ENCODE measurements around the gene STX10. TPM values are rescaled to one million over a fixed set of nuclear protein-coding genes. Genes with fewer than 3 reads are reported as not detected.
A peak's percentile ranks its signal among the peaks of the same experiment; 100 is the strongest.

Gene STX10
- total and polyA plus RNA-seq, 9 of the 15 experiments (the other 6 are each of a cell fraction or from before 2014, with no cell fraction given): 0.51 to 66.3 (median 31.0) TPM

DNA sequence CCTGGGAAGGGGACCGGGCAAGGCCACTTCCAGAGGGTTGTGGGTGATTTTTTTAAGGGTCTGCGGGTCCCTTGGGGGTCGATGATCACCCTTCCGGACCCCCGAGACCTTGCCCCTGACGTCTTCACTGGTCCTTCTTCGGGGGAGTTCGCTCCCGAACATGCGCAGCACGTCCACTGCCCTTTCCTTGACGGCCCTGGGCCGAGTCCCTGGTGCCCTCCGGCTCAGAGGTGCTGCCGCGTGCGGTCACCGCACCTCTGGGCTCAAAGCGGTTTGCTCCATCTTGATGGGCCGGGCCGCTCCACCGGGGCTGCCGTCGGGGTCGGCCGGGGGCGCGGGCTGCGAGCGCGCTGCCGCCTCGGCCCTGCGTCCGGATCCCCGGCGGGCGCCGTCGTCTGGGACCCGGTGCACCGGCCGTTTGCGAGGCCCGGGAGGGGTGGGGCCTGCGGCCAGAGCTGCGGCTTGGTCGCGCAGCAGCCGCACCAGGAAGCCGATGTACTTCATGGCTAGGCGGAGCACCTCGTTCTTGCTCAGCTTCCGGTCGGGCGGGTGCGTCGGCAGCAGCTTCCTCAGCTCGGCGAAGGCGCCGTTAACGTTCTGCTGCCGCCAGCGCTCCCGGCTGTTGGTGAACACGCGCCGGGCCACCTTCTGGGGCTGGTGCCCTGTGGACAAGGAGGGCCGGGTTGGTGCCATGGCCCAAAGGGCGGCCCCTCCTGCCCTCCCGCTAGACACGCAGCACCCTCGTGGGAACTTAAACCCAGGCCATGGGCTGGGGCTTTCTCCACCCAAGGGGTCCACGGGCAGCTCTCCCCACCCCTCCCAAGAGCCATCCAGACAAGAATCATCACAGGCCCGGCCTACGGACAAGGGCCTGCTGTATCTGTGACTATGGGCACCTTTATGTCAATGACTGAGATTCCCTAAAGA, 50.8 kb downstream of the STX10 start (continued):
- TF ChIP-seq, protein P1, sequence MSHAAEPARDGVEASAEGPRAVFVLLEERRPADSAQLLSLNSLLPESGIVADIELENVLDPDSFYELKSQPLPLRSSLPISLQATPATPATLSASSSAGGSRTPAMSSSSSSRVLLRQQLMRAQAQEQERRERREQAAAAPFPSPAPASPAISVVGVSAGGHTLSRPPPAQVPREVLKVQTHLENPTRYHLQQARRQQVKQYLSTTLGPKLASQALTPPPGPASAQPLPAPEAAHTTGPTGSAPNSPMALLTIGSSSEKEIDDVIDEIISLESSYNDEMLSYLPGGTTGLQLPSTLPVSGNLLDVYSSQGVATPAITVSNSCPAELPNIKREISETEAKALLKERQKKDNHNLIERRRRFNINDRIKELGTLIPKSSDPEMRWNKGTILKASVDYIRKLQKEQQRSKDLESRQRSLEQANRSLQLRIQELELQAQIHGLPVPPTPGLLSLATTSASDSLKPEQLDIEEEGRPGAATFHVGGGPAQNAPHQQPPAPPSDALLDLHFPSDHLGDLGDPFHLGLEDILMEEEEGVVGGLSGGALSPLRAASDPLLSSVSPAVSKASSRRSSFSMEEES (CRISPR knock-in tag; IDR thresholded peaks at IDR 0.05): no peak
- TF ChIP-seq ZNF133 (CRISPR knock-in tag; IDR thresholded peaks at IDR 0.05) (no peak), ZNF707 (CRISPR knock-in tag; conservative IDR thresholded peaks at IDR 0.05) (no peak), ZNF717 (CRISPR knock-in tag; IDR thresholded peaks at IDR 0.05) (peak; percentile 59; the same call in 1 of the 2 replicates), ZNF274 (IDR thresholded peaks at IDR 0.05; ENCODE audit: borderline replicate concordance, low read depth, low read length) (no peak), ZNF134 (CRISPR knock-in tag; conservative IDR thresholded peaks at IDR 0.05) (no peak), GTF2A2 (tag; IDR thresholded peaks at IDR 0.05) (no peak), PML (IDR thresholded peaks at IDR 0.05; ENCODE audit: low read length) (no peak; the same call in 1 of the 2 replicates), TEAD2 (tag; IDR thresholded peaks at IDR 0.05) (no peak), SUPT5H (IDR thresholded peaks at IDR 0.05) (no peak), ZNF143 (CRISPR knock-in tag; IDR thresholded peaks at IDR 0.05) (no peak), GATAD2A (IDR thresholded peaks at IDR 0.05) (no peak)
- TF ChIP-seq, protein P2, sequence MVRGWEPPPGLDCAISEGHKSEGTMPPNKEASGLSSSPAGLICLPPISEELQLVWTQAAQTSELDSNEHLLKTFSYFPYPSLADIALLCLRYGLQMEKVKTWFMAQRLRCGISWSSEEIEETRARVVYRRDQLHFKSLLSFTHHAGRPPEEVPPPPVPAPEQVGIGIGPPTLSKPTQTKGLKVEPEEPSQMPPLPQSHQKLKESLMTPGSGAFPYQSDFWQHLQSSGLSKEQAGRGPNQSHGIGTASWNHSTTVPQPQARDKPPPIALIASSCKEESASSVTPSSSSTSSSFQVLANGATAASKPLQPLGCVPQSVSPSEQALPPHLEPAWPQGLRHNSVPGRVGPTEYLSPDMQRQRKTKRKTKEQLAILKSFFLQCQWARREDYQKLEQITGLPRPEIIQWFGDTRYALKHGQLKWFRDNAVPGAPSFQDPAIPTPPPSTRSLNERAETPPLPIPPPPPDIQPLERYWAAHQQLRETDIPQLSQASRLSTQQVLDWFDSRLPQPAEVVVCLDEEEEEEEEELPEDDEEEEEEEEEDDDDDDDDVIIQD (CRISPR knock-in tag; IDR thresholded peaks at IDR 0.05): no peak
- TF ChIP-seq, protein P3, sequence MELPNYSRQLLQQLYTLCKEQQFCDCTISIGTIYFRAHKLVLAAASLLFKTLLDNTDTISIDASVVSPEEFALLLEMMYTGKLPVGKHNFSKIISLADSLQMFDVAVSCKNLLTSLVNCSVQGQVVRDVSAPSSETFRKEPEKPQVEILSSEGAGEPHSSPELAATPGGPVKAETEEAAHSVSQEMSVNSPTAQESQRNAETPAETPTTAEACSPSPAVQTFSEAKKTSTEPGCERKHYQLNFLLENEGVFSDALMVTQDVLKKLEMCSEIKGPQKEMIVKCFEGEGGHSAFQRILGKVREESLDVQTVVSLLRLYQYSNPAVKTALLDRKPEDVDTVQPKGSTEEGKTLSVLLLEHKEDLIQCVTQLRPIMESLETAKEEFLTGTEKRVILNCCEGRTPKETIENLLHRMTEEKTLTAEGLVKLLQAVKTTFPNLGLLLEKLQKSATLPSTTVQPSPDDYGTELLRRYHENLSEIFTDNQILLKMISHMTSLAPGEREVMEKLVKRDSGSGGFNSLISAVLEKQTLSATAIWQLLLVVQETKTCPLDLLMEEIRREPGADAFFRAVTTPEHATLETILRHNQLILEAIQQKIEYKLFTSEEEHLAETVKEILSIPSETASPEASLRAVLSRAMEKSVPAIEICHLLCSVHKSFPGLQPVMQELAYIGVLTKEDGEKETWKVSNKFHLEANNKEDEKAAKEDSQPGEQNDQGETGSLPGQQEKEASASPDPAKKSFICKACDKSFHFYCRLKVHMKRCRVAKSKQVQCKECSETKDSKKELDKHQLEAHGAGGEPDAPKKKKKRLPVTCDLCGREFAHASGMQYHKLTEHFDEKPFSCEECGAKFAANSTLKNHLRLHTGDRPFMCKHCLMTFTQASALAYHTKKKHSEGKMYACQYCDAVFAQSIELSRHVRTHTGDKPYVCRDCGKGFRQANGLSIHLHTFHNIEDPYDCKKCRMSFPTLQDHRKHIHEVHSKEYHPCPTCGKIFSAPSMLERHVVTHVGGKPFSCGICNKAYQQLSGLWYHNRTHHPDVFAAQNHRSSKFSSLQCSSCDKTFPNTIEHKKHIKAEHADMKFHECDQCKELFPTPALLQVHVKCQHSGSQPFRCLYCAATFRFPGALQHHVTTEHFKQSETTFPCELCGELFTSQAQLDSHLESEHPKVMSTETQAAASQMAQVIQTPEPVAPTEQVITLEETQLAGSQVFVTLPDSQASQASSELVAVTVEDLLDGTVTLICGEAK (IDR thresholded peaks at IDR 0.05): peak; percentile 91
- TF ChIP-seq, protein P3 (CRISPR knock-in tag; IDR thresholded peaks at IDR 0.05): no peak

All from K562 (cell line).